Activated T-helper 2 cell treated with anti-CD3 and anti-CD28 coated beads, Interferon-gamma antibody, Interleukin-2, Interleukin-4, amounts not matched to agents 10 μg/mL and 5 μg/mL and 100 μg/mL, durations not matched to agents 14 hours and 24 hours and 36 hours (primary cell): ENCODE data around the gene ACP1. TPM values are rescaled to one million over a fixed set of nuclear protein-coding genes. Genes with fewer than 3 reads are reported as not detected.
A peak's percentile ranks its signal among the peaks of the same experiment; 100 is the strongest.

Experiments used
- DNase-seq: peaks from one replicate; pipeline ENCODE4 v3.0.0; 2021; ENCODE audit warnings: low spot score
- H3K27ac Mint-ChIP-seq: one replicate; pipeline ENCODE4 v1.8.0; 2021; ENCODE audit warnings: mixed read lengths
- H3K27me3 Mint-ChIP-seq: one replicate; pipeline ENCODE4 v1.8.0; 2021; ENCODE audit warnings: low read depth, mixed read lengths
- H3K36me3 Mint-ChIP-seq: one replicate; pipeline ENCODE4 v1.8.0; 2021; ENCODE audit warnings: low read depth, mixed read lengths
- H3K4me1 Mint-ChIP-seq: one replicate; pipeline ENCODE4 v1.8.0; 2021; ENCODE audit warnings: low read depth, mixed read lengths
- H3K4me3 Mint-ChIP-seq: one replicate; pipeline ENCODE4 v1.8.0; 2021; ENCODE audit warnings: low read depth, mild to moderate bottlenecking, moderate library complexity, mixed read lengths
- H3K9me3 Mint-ChIP-seq: one replicate; pipeline ENCODE4 v1.8.0; 2021; ENCODE audit warnings: mixed read lengths
- intact Hi-C: fragments of 100-400 bp; cut with micrococcal nuclease; formaldehyde crosslinking; loops from one replicate; pipeline ENCODE4 v1.15.1; 2023
- total RNA-seq: library from RNA; stranded (reverse); gene quantifications from 2 replicates; pipeline ENCODE4 v1.2.3, GENCODE V29; 2022

Gene ACP1
- total RNA-seq, 1 donor from 2014 or later: 168 TPM

GRCh38 chr2:286774-287392 lies 22.1 kb downstream of the ACP1 start:
- no peak for DNase-seq
- Mint-ChIP-seq H3K36me3 (peaks cover 37% of the 10 kb centered on the region), H3K27ac (no peak overlapping the region), H3K9me3 (no peaks in the 10 kb centered on the region), H3K4me1 (peaks cover 8% of the 10 kb centered on the region), H3K27me3 (peaks cover 29% of the 10 kb centered on the region), H3K4me3 (peak overlapping the region; percentile 75)
- intact Hi-C loops: no loop called here

- Mint-ChIP-seq H3K27ac (no peak overlapping the region), H3K9me3 (no peaks in the 10 kb centered on the region), H3K4me1 (peaks cover 8% of the 10 kb centered on the region), H3K36me3 (peaks cover 31% of the 10 kb centered on the region), H3K27me3 (peaks cover 33% of the 10 kb centered on the region), H3K4me3 (peak overlapping the region; percentile 75)
- no peak for DNase-seq
- intact Hi-C loops: no loop called here
Measured at GRCh38 chr2:287471-287885, 22.7 kb downstream of the ACP1 start.

GRCh38 chr2:287911-288757 lies 23.4 kb downstream of the ACP1 start, which contains the start of gene ALKAL2:
Gene ALKAL2, minus strand, starts transcription at chr2:288091. Its CDS starts 256 bp downstream, at chr2:287835.
- H3K27me3 Mint-ChIP-seq: peaks cover 34% of the 10 kb centered on the region
- intact Hi-C loops: loop anchor here (2.0 kb wide), 1 partner anchor 347 kb away; no protein-coding TSS in a partner anchor

GRCh38 chr2:288758-289361 lies 24.1 kb downstream of the ACP1 start:
- intact Hi-C loops: loop anchor here (2.0 kb wide), 1 partner anchor 346 kb away; no protein-coding TSS in a partner anchor

More at GRCh38 chr2:287911-288757, 23.4 kb downstream of the ACP1 start, which contains the start of gene ALKAL2:
- Mint-ChIP-seq H3K36me3 (peaks cover 27% of the 10 kb centered on the region), H3K9me3 (no peaks in the 10 kb centered on the region), H3K27ac (no peak within 1 kb of the TSS), H3K4me3 (peak within 1 kb of the TSS; percentile 75), H3K4me1 (peaks cover 8% of the 10 kb centered on the region)
- no peak for DNase-seq

GRCh38 chr2:289362-290089 lies 24.8 kb downstream of the ACP1 start:
- peaks cover 8% of the 10 kb centered on the region for H3K4me1 Mint-ChIP-seq
- H3K36me3 Mint-ChIP-seq: peaks cover 21% of the 10 kb centered on the region
- no peak overlapping the region for H3K27ac Mint-ChIP-seq
- no peaks in the 10 kb centered on the region for H3K9me3 Mint-ChIP-seq
- intact Hi-C loops: loop anchor here (2.0 to 5.0 kb wide), 2 partner anchors 42 to 345 kb away; no protein-coding TSS in a partner anchor
- peaks cover 34% of the 10 kb centered on the region for H3K27me3 Mint-ChIP-seq
- peak overlapping the region; percentile 71 for H3K4me3 Mint-ChIP-seq
- DNase-seq: no peak

More at GRCh38 chr2:288758-289361, 24.1 kb downstream of the ACP1 start:
- H3K9me3 Mint-ChIP-seq: no peaks in the 10 kb centered on the region
- DNase-seq: no peak
- H3K36me3 Mint-ChIP-seq: peaks cover 21% of the 10 kb centered on the region
- peaks cover 8% of the 10 kb centered on the region for H3K4me1 Mint-ChIP-seq
- no peak overlapping the region for H3K27ac Mint-ChIP-seq
- peak overlapping the region; percentile 60 for H3K4me3 Mint-ChIP-seq
- H3K27me3 Mint-ChIP-seq: peaks cover 34% of the 10 kb centered on the region

- peaks cover 34% of the 10 kb centered on the region for H3K27me3 Mint-ChIP-seq
- no peak overlapping the region for H3K27ac Mint-ChIP-seq
- peak; percentile 28 for DNase-seq
Measured at GRCh38 chr2:290090-290722, 25.5 kb downstream of the ACP1 start.

GRCh38 chr2:295090-295489 lies 30.3 kb downstream of the ACP1 start:
- Mint-ChIP-seq H3K9me3 (no peaks in the 10 kb centered on the region), H3K4me3 (no peak overlapping the region), H3K27me3 (peaks cover 31% of the 10 kb centered on the region), H3K36me3 (no peaks in the 10 kb centered on the region), H3K4me1 (no peaks in the 10 kb centered on the region), H3K27ac (no peak overlapping the region)
- no peak for DNase-seq
- intact Hi-C loops: no loop called here

More at GRCh38 chr2:290090-290722, 25.5 kb downstream of the ACP1 start:
- H3K9me3 Mint-ChIP-seq: no peaks in the 10 kb centered on the region
- peak overlapping the region; percentile 71 for H3K4me3 Mint-ChIP-seq
- intact Hi-C loops: loop anchor here (5.0 kb wide), 1 partner anchor 43 kb away; no protein-coding TSS in a partner anchor
- H3K4me1 Mint-ChIP-seq: peaks cover 8% of the 10 kb centered on the region
- peaks cover 16% of the 10 kb centered on the region for H3K36me3 Mint-ChIP-seq

GRCh38 chr2:296354-296753 lies 31.6 kb downstream of the ACP1 start:
- Mint-ChIP-seq H3K4me1 (no peaks in the 10 kb centered on the region), H3K4me3 (no peak overlapping the region), H3K36me3 (no peaks in the 10 kb centered on the region), H3K27ac (no peak overlapping the region), H3K27me3 (peaks cover 21% of the 10 kb centered on the region), H3K9me3 (no peaks in the 10 kb centered on the region)
- DNase-seq: no peak
- intact Hi-C loops: no loop called here

GRCh38 chr2:305366-305765 lies 40.6 kb downstream of the ACP1 start:
- Mint-ChIP-seq H3K36me3 (no peaks in the 10 kb centered on the region), H3K4me1 (peaks cover 9% of the 10 kb centered on the region), H3K27ac (no peak overlapping the region), H3K27me3 (no peaks in the 10 kb centered on the region), H3K4me3 (no peak overlapping the region), H3K9me3 (no peaks in the 10 kb centered on the region)
- intact Hi-C loops: no loop called here
- DNase-seq: no peak

- H3K36me3 Mint-ChIP-seq: no peaks in the 10 kb centered on the region
- H3K27me3 Mint-ChIP-seq: no peaks in the 10 kb centered on the region
- H3K9me3 Mint-ChIP-seq: no peaks in the 10 kb centered on the region
- H3K4me3 Mint-ChIP-seq: no peak overlapping the region
- H3K4me1 Mint-ChIP-seq: peaks cover 9% of the 10 kb centered on the region
- H3K27ac Mint-ChIP-seq: no peak overlapping the region
- no peak for DNase-seq
- intact Hi-C loops: no loop called here
Measured at GRCh38 chr2:309148-309953, 44.6 kb downstream of the ACP1 start.

GRCh38 chr2:309954-310510 lies 45.3 kb downstream of the ACP1 start:
- DNase-seq: no peak
- no peak overlapping the region for H3K27ac Mint-ChIP-seq
- no peak overlapping the region for H3K4me3 Mint-ChIP-seq
- intact Hi-C loops: loop anchor here (10.0 kb wide), 1 partner anchor 125 kb away; no protein-coding TSS in a partner anchor
- no peaks in the 10 kb centered on the region for H3K27me3 Mint-ChIP-seq
- no peaks in the 10 kb centered on the region for H3K36me3 Mint-ChIP-seq
- peaks cover 9% of the 10 kb centered on the region for H3K4me1 Mint-ChIP-seq
- no peaks in the 10 kb centered on the region for H3K9me3 Mint-ChIP-seq
